Pancreas (tissue), 10 donors: ENCODE results near the gene BTG2. TPM values are rescaled to one million over a fixed set of nuclear protein-coding genes. Genes with fewer than 3 reads are reported as not detected.
A peak's percentile ranks its signal among the peaks of the same experiment; 100 is the strongest.
"Not testable (repeated sequence)": the region's sequence is repeated elsewhere in the genome, so short reads cannot be mapped to it uniquely, and the experiment has no call there.

Experiments
- ATAC-seq, 4 donors: fragments of 200-7000 bp; cut with Tn5 transposase; one replicate each; pipeline versions ENCODE4 v1.8.0 to v1.9.1; 2020; ENCODE audit warnings: mild to moderate bottlenecking in 4 of 4, moderate library complexity in 4 of 4
- DNase-seq, 6 donors: peaks; one replicate each; pipeline ENCODE4 v3.0.0-alpha.2; 2020
- FAIRE-seq: peaks from 2 replicates; lab custom pipeline; 2012; peaks lifted over from hg19 to GRCh38; lab: Jason Lieb, UNC
- H3K27ac ChIP-seq, 4 donors: fragments of 200-600 bp; sonication (generic); 1 replicate in 3 of 4; 2 replicates in 1 of 4; pipeline versions ENCODE4 v1.5.0 to v1.8.0; 2020
- H3K27me3 ChIP-seq, 4 donors: fragments of 200-600 bp; one replicate each; pipeline ENCODE4 v1.8.0; 2021
- H3K36me3 ChIP-seq, 3 donors: fragments of 200-600 bp; sonication (generic) in 1 of 3; one replicate each; pipeline versions ENCODE4 v1.5.0 to v1.8.0; 2020 to 2021
- H3K4me1 ChIP-seq, 3 donors: fragments of 200-600 bp; one replicate each; pipeline ENCODE4 v1.8.0; 2021
- H3K4me3 ChIP-seq, 4 donors: fragments of 200-600 bp; sonication (generic) in 2 of 4; one replicate each; pipeline versions ENCODE4 v1.5.0 to v1.8.0; 2020 to 2021
- H3K9me3 ChIP-seq, 4 donors: fragments of 200-600 bp; one replicate each; pipeline ENCODE4 v1.8.0; 2021
- CTCF ChIP-seq, 4 donors: fragments of 200-600 bp; sonication (generic) in 3 of 4; IDR thresholded peaks; one replicate each; pipeline versions ENCODE4 v1.5.0 to v1.8.0; 2021; ENCODE audit warnings: antibody characterized with exemption in 4 of 4
- WGBS, 2 donors: extraction: QIAGEN DNeasy Blood & Tissue Kit; methylation state at CpG; one replicate each; pipeline ENCODE4 v1.1.7; 2013; 5-methylcytosine and 5-hydroxymethylcytosine counted together
- intact Hi-C, 3 donors: fragments of 100-400 bp; cut with DNase I; formaldehyde crosslinking; loops; one replicate each; pipeline versions ENCODE4 v1.11.1 to v1.14.2; 2022
- polyA plus RNA-seq, 2 donors: library from polyadenylated mRNA; stranded (reverse); fragments of 200-250 nt; gene quantifications; one replicate each; pipeline ENCODE4 v1.2.3, GENCODE V29; 2013
- total RNA-seq, 6 donors: library from RNA; stranded (reverse); fragmentation: NEBNext Ultra II Directional in 4 of 6; extraction: Animal tissue kit (Norgen Biotek cat#: 25700) in 4 of 6; gene quantifications; one replicate each; pipeline versions ENCODE4 v1.2.1 to v1.2.4, GENCODE V29; 2021 to 2023
- donor health status: healthy with polysubstance abuse.
- donor health status: DM: no; HTN: no; CAD: no; lungs with moderate emphysema.
- donor health status: DM: no; HTN: no; CAD: no.
- donor health status: control.
- donor health status: control.
- donor health status: Bipolar disorder and iron deficiency.
- donor health status: DM: yes; HTN: yes; CAD: no.
- donor health status: DM: no; HTN: no; CAD: no.
- donor health status: DM: no; HTN: no; CAD: no.
- donor health status: DM: yes; HTN: yes; CAD: no.

BTG2 gene
- total and polyA plus RNA-seq, 8 donors = 83.1 to 452 (median 192) TPM

GRCh38 chr1:203311368-203312301, 6.3 kb downstream of the BTG2 start:
- peaks cover 5 to 25% (median 18%) of the 10 kb centered on the region in 3 donors for H3K36me3 ChIP-seq
- no peak for FAIRE-seq
- peak in 1 of 6 donors; percentile 50 for DNase-seq
- no peak for TF ChIP-seq CTCF (IDR thresholded peaks at IDR 0.05)
- H3K4me3 ChIP-seq = no peak overlapping the region
- peak overlapping the region in 2 of 4 donors; percentile 30 to 98 for H3K27ac ChIP-seq
- 63 to 68% methylated on average over 3 of the region's 3 CpGs for WGBS, 2 donors
- intact Hi-C loops = no loop called here
- no peaks in the 10 kb centered on the region for H3K27me3 ChIP-seq
- H3K9me3 ChIP-seq = no peaks in the 10 kb centered on the region
- ATAC-seq = peak in 2 of 4 donors; percentile 1 to 7
- H3K4me1 ChIP-seq = peaks cover 4 to 27% (median 5%) of the 10 kb centered on the region in 3 donors

- H3K27me3 ChIP-seq, H3K36me3 ChIP-seq, DNase-seq, H3K4me3 ChIP-seq, intact Hi-C loops, H3K27ac ChIP-seq, FAIRE-seq, H3K9me3 ChIP-seq, ATAC-seq: not testable (repeated sequence)
- 87 to 94% methylated on average over 3 of the region's 4 CpGs for WGBS, 2 donors
- H3K4me1 ChIP-seq = peaks cover 17 to 33% (median 21%) of the 10 kb centered on the region in 3 donors
Observed at GRCh38 chr1:203314025-203314759, 8.9 kb downstream of the BTG2 start.

- ATAC-seq (peak; percentile 68 to 82 (median 75)), FAIRE-seq (no peak), DNase-seq (peak in 4 of 6 donors; percentile 64 to 85 (median 74))
- intact Hi-C loops = no loop called here
- TF ChIP-seq CTCF (IDR thresholded peaks at IDR 0.05) = no peak
- Histone ChIP-seq H3K4me1 (peaks cover 28 to 45% (median 33%) of the 10 kb centered on the region in 3 donors), H3K27ac (peak overlapping the region; percentile 37 to 72 (median 68)), H3K27me3 (no peaks in the 10 kb centered on the region), H3K9me3 (no peaks in the 10 kb centered on the region), H3K36me3 (no peaks in the 10 kb centered on the region), H3K4me3 (no peak overlapping the region)
- 12 to 28% methylated on average over 4 of the region's 4 CpGs for WGBS, 2 donors
Observed at GRCh38 chr1:203316626-203317093, 11.3 kb downstream of the BTG2 start.

- DNase-seq = no peak
- FAIRE-seq = no peak
- Histone ChIP-seq H3K4me1 (peaks cover 28 to 55% (median 38%) of the 10 kb centered on the region in 3 donors), H3K27ac (peak overlapping the region; percentile 37 to 72 (median 68)), H3K36me3 (no peaks in the 10 kb centered on the region), H3K27me3 (no peaks in the 10 kb centered on the region), H3K9me3 (no peaks in the 10 kb centered on the region), H3K4me3 (no peak overlapping the region)
- intact Hi-C loops = no loop called here
- TF ChIP-seq CTCF (IDR thresholded peaks at IDR 0.05) = no peak
- WGBS, 2 donors = 50 to 51% methylated on average over 7 of the region's 7 CpGs
- no peak for ATAC-seq
Observed at GRCh38 chr1:203317429-203318228, 12.3 kb downstream of the BTG2 start.

GRCh38 chr1:203318229-203318517, 12.9 kb downstream of the BTG2 start:
- Histone ChIP-seq H3K27me3 (no peaks in the 10 kb centered on the region), H3K27ac (peak overlapping the region; percentile 37 to 72 (median 68)), H3K36me3 (no peaks in the 10 kb centered on the region), H3K4me1 (peaks cover 33 to 60% (median 43%) of the 10 kb centered on the region in 3 donors), H3K4me3 (no peak overlapping the region), H3K9me3 (no peaks in the 10 kb centered on the region)
- intact Hi-C loops = no loop called here
- ATAC-seq = no peak
- no peak for DNase-seq
- FAIRE-seq = no peak
- WGBS, 2 donors = 92 to 100% methylated on average over 1 of the region's 1 CpG
- TF ChIP-seq CTCF (IDR thresholded peaks at IDR 0.05) = no peak
